Measurements from ENCODE around the gene SPTLC2.
"Not testable (repeated sequence)": the region's sequence is repeated elsewhere in the genome, so short reads cannot be mapped to it uniquely, and the experiment has no call there.

DNA sequence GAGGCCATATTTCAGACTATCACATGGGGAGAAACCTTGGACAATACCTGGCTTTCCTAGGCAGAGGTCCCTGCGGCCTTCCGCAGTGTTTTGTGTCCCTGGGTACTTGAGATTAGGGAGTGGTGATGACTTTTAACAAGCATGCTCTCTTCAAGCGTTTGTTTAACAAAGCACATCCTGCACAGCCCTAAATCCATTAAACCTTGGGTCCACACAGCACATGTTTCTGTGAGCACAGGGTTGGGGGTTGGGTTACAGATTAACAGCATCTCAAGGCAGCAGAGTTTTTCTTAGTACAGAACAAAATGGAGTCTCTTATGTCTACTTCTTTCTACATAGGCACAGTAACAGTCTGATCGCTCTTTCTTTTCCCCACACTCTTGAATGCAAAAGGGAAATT is 19.4 kb upstream of the SPTLC2 start:
- TF ChIP-seq, protein P1, sequence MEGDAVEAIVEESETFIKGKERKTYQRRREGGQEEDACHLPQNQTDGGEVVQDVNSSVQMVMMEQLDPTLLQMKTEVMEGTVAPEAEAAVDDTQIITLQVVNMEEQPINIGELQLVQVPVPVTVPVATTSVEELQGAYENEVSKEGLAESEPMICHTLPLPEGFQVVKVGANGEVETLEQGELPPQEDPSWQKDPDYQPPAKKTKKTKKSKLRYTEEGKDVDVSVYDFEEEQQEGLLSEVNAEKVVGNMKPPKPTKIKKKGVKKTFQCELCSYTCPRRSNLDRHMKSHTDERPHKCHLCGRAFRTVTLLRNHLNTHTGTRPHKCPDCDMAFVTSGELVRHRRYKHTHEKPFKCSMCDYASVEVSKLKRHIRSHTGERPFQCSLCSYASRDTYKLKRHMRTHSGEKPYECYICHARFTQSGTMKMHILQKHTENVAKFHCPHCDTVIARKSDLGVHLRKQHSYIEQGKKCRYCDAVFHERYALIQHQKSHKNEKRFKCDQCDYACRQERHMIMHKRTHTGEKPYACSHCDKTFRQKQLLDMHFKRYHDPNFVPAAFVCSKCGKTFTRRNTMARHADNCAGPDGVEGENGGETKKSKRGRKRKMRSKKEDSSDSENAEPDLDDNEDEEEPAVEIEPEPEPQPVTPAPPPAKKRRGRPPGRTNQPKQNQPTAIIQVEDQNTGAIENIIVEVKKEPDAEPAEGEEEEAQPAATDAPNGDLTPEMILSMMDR (IDR thresholded peaks at IDR 0.05): not testable (repeated sequence)
- TF ChIP-seq EZH2, EZH2phosphoT487 (IDR thresholded peaks at IDR 0.05): not testable (repeated sequence)
